ENCODE data around the gene RMRP. TPM values are rescaled to one million over a fixed set of nuclear protein-coding genes. Genes with fewer than 3 reads are reported as not detected.

The RMRP gene
- total RNA-seq, 2 donors from 2014 or later: 17,358 to 20,060 TPM

- Histone ChIP-seq H3K9ac (ENCODE audit: extremely low read depth, low read length, poor library complexity, severe bottlenecking) (no peak overlapping the region), H3K4me3 (ENCODE audit: low read length) (peak overlapping the region; percentile 68), H3K27me3 (ENCODE audit: control insufficient read depth, insufficient read depth, low read length, poor library complexity, severe bottlenecking) (peaks cover 45% of the 10 kb centered on the region), H3K9me3 (ENCODE audit: control insufficient read depth, low read length) (no peaks in the 10 kb centered on the region), H3K36me3 (ENCODE audit: control insufficient read depth, insufficient read depth, low read length) (no peaks in the 10 kb centered on the region), H3K4me1 (ENCODE audit: control insufficient read depth, insufficient read depth, low read length) (no peaks in the 10 kb centered on the region), H3K27ac (ENCODE audit: low read depth, low read length) (no peak overlapping the region)
- 80 to 83% methylated on average over 4 to 8 of the region's 8 CpGs for WGBS, 2 experiments (ENCODE audit: insufficient coverage in 1 of 2, insufficient read length in 1 of 2)
- DNase-seq: no peak
- H3K4me3 Mint-ChIP-seq: peak overlapping the region; percentile 58
- H3K9me3 Mint-ChIP-seq: no peaks in the 10 kb centered on the region
- peaks cover 12% of the 10 kb centered on the region for H3K4me1 Mint-ChIP-seq
- no peak overlapping the region for H3K27ac Mint-ChIP-seq
- H3K36me3 Mint-ChIP-seq (ENCODE audit: low read depth): no peaks in the 10 kb centered on the region
- peaks cover 65% of the 10 kb centered on the region for H3K27me3 Mint-ChIP-seq (ENCODE audit: insufficient read depth)
- no peak for TF ChIP-seq CTCF (conservative IDR thresholded peaks at IDR 0.05)
Observed at GRCh38 chr9:35617548-35617947, 40.3 kb downstream of the RMRP start.

GRCh38 chr9:35616681-35617459, 40.9 kb downstream of the RMRP start:
- WGBS, 2 experiments (ENCODE audit: insufficient coverage in 1 of 2, insufficient read length in 1 of 2): 14 to 24% methylated on average over 34 to 51 of the region's 51 CpGs

GRCh38 chr9:35615981-35616680, 41.7 kb downstream of the RMRP start:
- H3K4me1 Mint-ChIP-seq: peaks cover 12% of the 10 kb centered on the region
- Histone ChIP-seq H3K4me3 (ENCODE audit: low read length) (no peak overlapping the region), H3K9me3 (ENCODE audit: control insufficient read depth, low read length) (no peaks in the 10 kb centered on the region), H3K4me1 (ENCODE audit: control insufficient read depth, insufficient read depth, low read length) (no peaks in the 10 kb centered on the region), H3K27ac (ENCODE audit: low read depth, low read length) (no peak overlapping the region), H3K27me3 (ENCODE audit: control insufficient read depth, insufficient read depth, low read length, poor library complexity, severe bottlenecking) (peaks cover 45% of the 10 kb centered on the region), H3K9ac (ENCODE audit: extremely low read depth, low read length, poor library complexity, severe bottlenecking) (no peak overlapping the region), H3K36me3 (ENCODE audit: control insufficient read depth, insufficient read depth, low read length) (no peaks in the 10 kb centered on the region)
- peaks cover 65% of the 10 kb centered on the region for H3K27me3 Mint-ChIP-seq (ENCODE audit: insufficient read depth)
- H3K27ac Mint-ChIP-seq: no peak overlapping the region
- DNase-seq: peak; percentile 63
- no peak for TF ChIP-seq CTCF (conservative IDR thresholded peaks at IDR 0.05)
- WGBS, 2 experiments (ENCODE audit: insufficient coverage in 1 of 2, insufficient read length in 1 of 2): 80 to 86% methylated on average over 15 to 17 of the region's 17 CpGs
- peak overlapping the region; percentile 58 for H3K4me3 Mint-ChIP-seq
- H3K9me3 Mint-ChIP-seq: no peaks in the 10 kb centered on the region
- no peaks in the 10 kb centered on the region for H3K36me3 Mint-ChIP-seq (ENCODE audit: low read depth)

More at GRCh38 chr9:35616681-35617459, 40.9 kb downstream of the RMRP start:
- Histone ChIP-seq H3K27me3 (ENCODE audit: control insufficient read depth, insufficient read depth, low read length, poor library complexity, severe bottlenecking) (peaks cover 45% of the 10 kb centered on the region), H3K9ac (ENCODE audit: extremely low read depth, low read length, poor library complexity, severe bottlenecking) (no peak overlapping the region), H3K9me3 (ENCODE audit: control insufficient read depth, low read length) (no peaks in the 10 kb centered on the region), H3K4me1 (ENCODE audit: control insufficient read depth, insufficient read depth, low read length) (no peaks in the 10 kb centered on the region), H3K36me3 (ENCODE audit: control insufficient read depth, insufficient read depth, low read length) (no peaks in the 10 kb centered on the region), H3K27ac (ENCODE audit: low read depth, low read length) (no peak overlapping the region), H3K4me3 (ENCODE audit: low read length) (peak overlapping the region; percentile 68)
- DNase-seq: peak; percentile 76
- Mint-ChIP-seq H3K27me3 (ENCODE audit: insufficient read depth) (peaks cover 65% of the 10 kb centered on the region), H3K9me3 (no peaks in the 10 kb centered on the region), H3K27ac (no peak overlapping the region), H3K4me1 (peaks cover 12% of the 10 kb centered on the region), H3K36me3 (ENCODE audit: low read depth) (no peaks in the 10 kb centered on the region), H3K4me3 (peak overlapping the region; percentile 58)
- TF ChIP-seq CTCF (conservative IDR thresholded peaks at IDR 0.05): no peak

All from endodermal cell (in vitro differentiated cells).